ENCODE results near the gene WFIKKN1. TPM values are rescaled to one million over a fixed set of nuclear protein-coding genes. Genes with fewer than 3 reads are reported as not detected.

WFIKKN1 gene
- total and polyA plus RNA-seq, 2 of the 13 experiments (the other 11 are each of a cell fraction or from before 2014, with no cell fraction given), result 1.7 to 4.9 TPM

GRCh38 chr16:588889-589657 lies 41.7 kb upstream of the WFIKKN1 start (continued):
- TF ChIP-seq ARNT (IDR thresholded peaks at IDR 0.05) (no peak), KLF13 (CRISPR knock-in tag; IDR thresholded peaks at IDR 0.05) (no peak), ZNF580 (CRISPR knock-in tag; IDR thresholded peaks at IDR 0.05; ENCODE audit: borderline replicate concordance, low read depth) (no peak), ZNF350 (CRISPR knock-in tag; IDR thresholded peaks at IDR 0.05; ENCODE audit: borderline replicate concordance, low read depth) (0 out of 2 replicates have a peak, but pooled peaks have one; percentile 20), ZNF136 (CRISPR knock-in tag; IDR thresholded peaks at IDR 0.05; ENCODE audit: low read depth) (0 out of 2 replicates have a peak, but pooled peaks have one; percentile 16), ZNF704 (CRISPR knock-in tag; IDR thresholded peaks at IDR 0.05; ENCODE audit: borderline replicate concordance) (no peak), NFYB (CRISPR knock-in tag; IDR thresholded peaks at IDR 0.05) (peak; percentile 77), ZNF101 (CRISPR knock-in tag; IDR thresholded peaks at IDR 0.05; ENCODE audit: borderline replicate concordance, low read depth) (no peak), NPAS2 (CRISPR knock-in tag; IDR thresholded peaks at IDR 0.05; ENCODE audit: borderline replicate concordance) (no peak), ZNF10 (CRISPR knock-in tag; IDR thresholded peaks at IDR 0.05; ENCODE audit: borderline replicate concordance, low read depth) (no peak), SRSF1 (optimal IDR thresholded peaks at IDR 0.05; ENCODE audit: low read depth, low read length) (peak; percentile 17), ZFP36L1 (CRISPR knock-in tag; IDR thresholded peaks at IDR 0.05) (no peak), SSRP1 (CRISPR knock-in tag; IDR thresholded peaks at IDR 0.05) (no peak), IRF1 (CRISPR knock-in tag; IDR thresholded peaks at IDR 0.05; ENCODE audit: low read depth) (no peak), TP53 (CRISPR knock-in tag; conservative IDR thresholded peaks at IDR 0.05) (no peak), ZNF841 (CRISPR knock-in tag; IDR thresholded peaks at IDR 0.05; ENCODE audit: borderline replicate concordance) (no peak), TCF7 (IDR thresholded peaks at IDR 0.05; ENCODE audit: low read depth) (no peak), ZSCAN21 (CRISPR knock-in tag; IDR thresholded peaks at IDR 0.05; ENCODE audit: borderline replicate concordance) (peak; percentile 61; the same call in 1 of the 2 replicates), SATB2 (CRISPR knock-in tag; IDR thresholded peaks at IDR 0.05) (no peak), MTF1 (CRISPR knock-in tag; IDR thresholded peaks at IDR 0.05) (no peak), GABPB1 (CRISPR knock-in tag; IDR thresholded peaks at IDR 0.05) (peak; percentile 91), DPF2 (CRISPR knock-in tag; IDR thresholded peaks at IDR 0.05; ENCODE audit: borderline replicate concordance, low read depth) (no peak), PPARG (CRISPR knock-in tag; conservative IDR thresholded peaks at IDR 0.05) (no peak), PITX1 (CRISPR knock-in tag; IDR thresholded peaks at IDR 0.05) (no peak), ATAD3A (CRISPR knock-in tag; IDR thresholded peaks at IDR 0.05) (no peak), KDM5B (CRISPR knock-in tag; IDR thresholded peaks at IDR 0.05; ENCODE audit: borderline replicate concordance) (peak; percentile 75), POLR2A (IDR thresholded peaks at IDR 0.05; ENCODE audit: insufficient read depth in 1 of 2, low read depth in 2 of 2, low read length in 2 of 2) (peak; percentile 89 to 93)
- TF ChIP-seq, protein P1, sequence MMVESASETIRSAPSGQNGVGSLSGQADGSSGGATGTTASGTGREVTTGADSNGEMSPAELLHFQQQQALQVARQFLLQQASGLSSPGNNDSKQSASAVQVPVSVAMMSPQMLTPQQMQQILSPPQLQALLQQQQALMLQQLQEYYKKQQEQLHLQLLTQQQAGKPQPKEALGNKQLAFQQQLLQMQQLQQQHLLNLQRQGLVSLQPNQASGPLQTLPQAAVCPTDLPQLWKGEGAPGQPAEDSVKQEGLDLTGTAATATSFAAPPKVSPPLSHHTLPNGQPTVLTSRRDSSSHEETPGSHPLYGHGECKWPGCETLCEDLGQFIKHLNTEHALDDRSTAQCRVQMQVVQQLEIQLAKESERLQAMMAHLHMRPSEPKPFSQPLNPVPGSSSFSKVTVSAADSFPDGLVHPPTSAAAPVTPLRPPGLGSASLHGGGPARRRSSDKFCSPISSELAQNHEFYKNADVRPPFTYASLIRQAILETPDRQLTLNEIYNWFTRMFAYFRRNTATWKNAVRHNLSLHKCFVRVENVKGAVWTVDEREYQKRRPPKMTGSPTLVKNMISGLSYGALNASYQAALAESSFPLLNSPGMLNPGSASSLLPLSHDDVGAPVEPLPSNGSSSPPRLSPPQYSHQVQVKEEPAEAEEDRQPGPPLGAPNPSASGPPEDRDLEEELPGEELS (CRISPR knock-in tag; IDR thresholded peaks at IDR 0.05), result no peak
